HepG2 (cell line): ENCODE data around the gene DDX19B.

Experiments
- EP300 ChIP-seq, 3 experiments: sonication (generic) in 1 of 3; formaldehyde crosslinking in 1 of 3; IDR thresholded peaks; 2 replicates each; pipeline versions ENCODE4 v1.5.1 to v1.6.1; 2011 to 2020; ENCODE audit warnings: low read depth in 2 of 3, low read length in 2 of 3, borderline replicate concordance in 1 of 3, improper control_type of control experiment in 1 of 3, mild to moderate bottlenecking in 1 of 3, missing genetic modification reagents in 1 of 3, moderate library complexity in 1 of 3
- FOXM1 ChIP-seq: sonication (generic); formaldehyde crosslinking; IDR thresholded peaks from 2 replicates; pipeline ENCODE4 v1.5.0; 2020; ENCODE audit warnings: missing genetic modification reagents
- USF2 ChIP-seq, 2 experiments: sonication (generic) in 1 of 2; formaldehyde crosslinking in 1 of 2; IDR thresholded peaks; 2 replicates each; pipeline versions ENCODE4 v1.5.1 to v1.6.1; 2011 to 2020; ENCODE audit warnings: borderline replicate concordance in 1 of 2, low read depth in 1 of 2, low read length in 1 of 2, mild to moderate bottlenecking in 1 of 2, missing genetic modification reagents in 1 of 2, moderate library complexity in 1 of 2
- ZBTB2 ChIP-seq: sonication (generic); formaldehyde crosslinking; IDR thresholded peaks from 2 replicates; pipeline ENCODE4 v1.8.0; 2022; ENCODE audit warnings: low read depth, missing genetic modification reagents
- ZBTB40 ChIP-seq, 2 experiments: fragments of 450-650 bp in 1 of 2; sonication (generic) in 1 of 2; formaldehyde crosslinking in 1 of 2; IDR thresholded peaks; 2 replicates each; pipeline versions ENCODE4 v1.6.1 to v1.8.0; 2016 to 2022; ENCODE audit warnings: antibody characterized with exemption in 1 of 2, mild to moderate bottlenecking in 1 of 2, missing genetic modification reagents in 1 of 2

- TF ChIP-seq ZBTB2 = no peak; the same call in 1 of the 2 replicates
- TF ChIP-seq FOXM1 (CRISPR knock-in tag) = peak; percentile 56; the same call in 1 of the 2 replicates
- TF ChIP-seq EP300 (IDR thresholded peaks at IDR 0.05; ENCODE audit: low read depth in 2 of 2, low read length in 2 of 2) = peak; percentile 50 to 63; a peak in 2 of 4 replicates
- TF ChIP-seq EP300 (CRISPR knock-in tag; IDR thresholded peaks at IDR 0.05; ENCODE audit: borderline replicate concordance) = peak; percentile 72
- TF ChIP-seq USF2 (IDR thresholded peaks at IDR 0.05; ENCODE audit: low read depth, low read length) = peak; percentile 76
- TF ChIP-seq USF2 (CRISPR knock-in tag; IDR thresholded peaks at IDR 0.05; ENCODE audit: borderline replicate concordance) = peak; percentile 70; the same call in 1 of the 2 replicates
- no peak for TF ChIP-seq ZBTB40 (IDR thresholded peaks at IDR 0.05)
- peak; percentile 77 for TF ChIP-seq ZBTB40 (CRISPR knock-in tag; IDR thresholded peaks at IDR 0.05)
Measured at GRCh38 chr16:70289229-70290094, 9.5 kb upstream of the DDX19B start, which contains the start of gene AARS1.
